Cardiac muscle cell (in vitro differentiated cells and primary cell): ENCODE results near the gene C8B. TPM values are rescaled to one million over a fixed set of nuclear protein-coding genes. Genes with fewer than 3 reads are reported as not detected.

Experiments used
- DNase-seq, 2 donors: peaks; one replicate each; pipeline versions ENCODE4 v3.0.0 to v3.0.0-alpha.2; 2010 to 2017; ENCODE audit warnings: low read depth in 1 of 2, low spot score in 1 of 2
- H3K27ac ChIP-seq: fragments of 200-600 bp; sonication (generic); 2 replicates; pipeline ENCODE4 v1.5.1; 2016
- H3K27me3 ChIP-seq: fragments of 200-600 bp; sonication (generic); 2 replicates; pipeline ENCODE4 v1.6.0; 2016; ENCODE audit warnings: control low read depth
- H3K36me3 ChIP-seq: fragments of 200-600 bp; sonication (generic); 2 replicates; pipeline ENCODE4 v1.5.1; 2016; ENCODE audit warnings: control low read depth
- H3K4me1 ChIP-seq: fragments of 200-600 bp; sonication (generic); 2 replicates; pipeline ENCODE4 v1.8.1; 2017; ENCODE audit warnings: low read depth, mild to moderate bottlenecking, mixed run types
- H3K4me3 ChIP-seq: fragments of 200-600 bp; sonication (generic); 2 replicates; pipeline ENCODE4 v1.5.1; 2016; ENCODE audit warnings: mild to moderate bottlenecking
- H3K9me3 ChIP-seq: fragments of 200-600 bp; sonication (generic); 2 replicates; pipeline ENCODE4 v1.5.1; 2017; ENCODE audit warnings: low read depth, mild to moderate bottlenecking, control low read depth
- CTCF ChIP-seq: IDR thresholded peaks from 2 replicates; pipeline ENCODE4 v1.5.1; 2012; ENCODE audit warnings: low read depth, mild to moderate bottlenecking, low read length
- polyA plus RNA-seq: library from polyadenylated mRNA; unstranded; fragments of >200 nt; fragmentation: Nextera tagmentation; extraction: Ambion mirVana; gene quantifications from 2 replicates; pipeline ENCODE4 v1.2.1, GENCODE V29; 2016
- total RNA-seq: library from RNA; depleted of rRNA; stranded (reverse); fragments of >200 nt; gene quantifications from 2 replicates; pipeline ENCODE4 v1.2.3, GENCODE V29; 2016

The C8B gene
- total and polyA plus RNA-seq, 2 experiments from 2014 or later: not detected

- Histone ChIP-seq H3K4me3 (no peak overlapping the region), H3K36me3 (no peaks in the 10 kb centered on the region), H3K27ac (no peak overlapping the region), H3K27me3 (no peaks in the 10 kb centered on the region), H3K4me1 (no peaks in the 10 kb centered on the region), H3K9me3 (no peaks in the 10 kb centered on the region)
- no peak for TF ChIP-seq CTCF
- no peak for DNase-seq
These were observed 7.2 kb upstream of the C8B start for GRCh38 chr1:56972976-56973375.

- TF ChIP-seq CTCF: no peak
- H3K4me1 ChIP-seq: peaks cover 9% of the 10 kb centered on the region
- no peaks in the 10 kb centered on the region for H3K27me3 ChIP-seq
- no peak for DNase-seq
- no peak overlapping the region for H3K27ac ChIP-seq
- H3K9me3 ChIP-seq: no peaks in the 10 kb centered on the region
- H3K4me3 ChIP-seq: no peak overlapping the region
- H3K36me3 ChIP-seq: no peaks in the 10 kb centered on the region
These were observed 4.5 kb upstream of the C8B start for GRCh38 chr1:56970280-56970679.

GRCh38 chr1:56968878-56969495, 3.2 kb upstream of the C8B start:
- no peaks in the 10 kb centered on the region for H3K27me3 ChIP-seq
- no peak overlapping the region for H3K27ac ChIP-seq
- no peaks in the 10 kb centered on the region for H3K36me3 ChIP-seq
- no peak for TF ChIP-seq CTCF
- H3K4me3 ChIP-seq: no peak overlapping the region
- H3K4me1 ChIP-seq: peaks cover 16% of the 10 kb centered on the region
- no peaks in the 10 kb centered on the region for H3K9me3 ChIP-seq
- no peak for DNase-seq

GRCh38 chr1:56967900-56968832, 2.4 kb upstream of the C8B start:
- DNase-seq: peak; percentile 56 to 63
- TF ChIP-seq CTCF: peak; percentile 76

GRCh38 chr1:56967355-56967754, 1.5 kb upstream of the C8B start:
- Histone ChIP-seq H3K9me3 (no peaks in the 10 kb centered on the region), H3K36me3 (no peaks in the 10 kb centered on the region), H3K4me1 (peaks cover 16% of the 10 kb centered on the region), H3K27ac (no peak overlapping the region), H3K4me3 (no peak overlapping the region), H3K27me3 (no peaks in the 10 kb centered on the region)
- no peak for DNase-seq
- TF ChIP-seq CTCF: no peak

More at GRCh38 chr1:56967900-56968832, 2.4 kb upstream of the C8B start:
- Histone ChIP-seq H3K27me3 (no peaks in the 10 kb centered on the region), H3K36me3 (no peaks in the 10 kb centered on the region), H3K4me3 (no peak overlapping the region), H3K4me1 (peaks cover 16% of the 10 kb centered on the region), H3K27ac (no peak overlapping the region), H3K9me3 (no peaks in the 10 kb centered on the region)
